NCI-H446 (cell line): ENCODE measurements around the gene MYDGF.
"Not testable (repeated sequence)": the region's sequence is repeated elsewhere in the genome, so short reads cannot be mapped to it uniquely, and the experiment has no call there.

Experiments used
- DNase-seq, 2 experiments: peaks; one replicate each; lab custom pipeline; 2025; lab: John Stamatoyannopoulos, UW

The MYDGF gene

DNA sequence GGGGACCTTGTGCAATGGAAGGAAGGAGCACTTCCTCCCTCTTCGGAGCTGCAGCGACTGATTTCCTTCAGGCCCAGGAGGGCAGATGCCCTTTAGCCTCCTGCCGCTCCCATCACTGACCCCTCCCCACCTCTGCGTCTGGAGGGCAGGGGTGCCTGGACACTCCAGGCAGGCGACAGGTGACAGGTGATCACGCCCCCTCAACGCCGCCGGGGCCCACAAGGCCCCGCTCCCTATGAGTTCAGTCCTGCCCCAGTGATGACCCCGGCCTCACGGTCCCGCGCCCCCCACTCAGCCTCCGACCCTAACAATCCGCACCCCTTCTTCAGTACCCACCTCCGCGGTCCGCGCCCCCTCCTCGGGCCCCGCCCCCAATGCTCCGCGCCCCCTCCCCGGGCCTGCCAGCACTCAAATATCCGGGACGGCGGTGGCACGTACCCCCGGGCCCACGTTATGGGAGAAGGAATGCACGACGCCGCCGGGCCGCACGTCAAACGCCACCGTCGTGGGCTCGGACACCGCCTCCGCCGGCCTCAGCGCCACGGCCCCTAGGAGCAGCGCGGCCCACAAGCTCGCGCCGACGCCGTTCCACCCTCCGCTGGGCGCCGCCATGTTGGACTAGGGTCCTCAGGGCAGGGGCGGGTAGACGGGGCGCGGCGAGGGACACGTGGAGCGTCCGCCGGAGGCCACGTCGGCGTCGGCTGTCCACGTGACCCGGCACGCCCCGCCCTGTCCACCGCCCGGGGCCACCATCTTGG lies at the start of gene MYDGF:
TSS of gene MYDGF (minus strand) at position 620 of the 758 bp plus-strand sequence. CDS start at position 612, 8 bp downstream.
- DNase-seq: peak; percentile 87 to 96

DNA sequence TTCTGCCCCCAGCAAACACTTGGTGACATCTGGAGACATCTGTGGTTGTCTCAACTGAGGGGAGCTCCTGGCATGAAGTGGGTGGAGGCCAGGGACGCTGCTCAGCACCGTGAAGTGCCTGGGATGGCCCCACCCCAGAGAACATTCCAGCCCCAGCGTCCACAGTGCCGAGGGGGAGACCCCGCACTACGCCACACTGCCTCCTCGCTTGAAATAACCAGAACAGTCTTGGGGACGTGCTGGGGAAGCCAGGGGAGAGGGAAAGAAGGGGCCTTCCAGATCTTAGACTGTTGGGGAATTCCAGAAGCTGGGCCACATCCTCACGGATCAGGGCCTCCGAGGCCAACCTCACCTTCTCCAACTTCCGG lies 49.3 kb upstream of the MYDGF start:
- DNase-seq: no peak

DNA sequence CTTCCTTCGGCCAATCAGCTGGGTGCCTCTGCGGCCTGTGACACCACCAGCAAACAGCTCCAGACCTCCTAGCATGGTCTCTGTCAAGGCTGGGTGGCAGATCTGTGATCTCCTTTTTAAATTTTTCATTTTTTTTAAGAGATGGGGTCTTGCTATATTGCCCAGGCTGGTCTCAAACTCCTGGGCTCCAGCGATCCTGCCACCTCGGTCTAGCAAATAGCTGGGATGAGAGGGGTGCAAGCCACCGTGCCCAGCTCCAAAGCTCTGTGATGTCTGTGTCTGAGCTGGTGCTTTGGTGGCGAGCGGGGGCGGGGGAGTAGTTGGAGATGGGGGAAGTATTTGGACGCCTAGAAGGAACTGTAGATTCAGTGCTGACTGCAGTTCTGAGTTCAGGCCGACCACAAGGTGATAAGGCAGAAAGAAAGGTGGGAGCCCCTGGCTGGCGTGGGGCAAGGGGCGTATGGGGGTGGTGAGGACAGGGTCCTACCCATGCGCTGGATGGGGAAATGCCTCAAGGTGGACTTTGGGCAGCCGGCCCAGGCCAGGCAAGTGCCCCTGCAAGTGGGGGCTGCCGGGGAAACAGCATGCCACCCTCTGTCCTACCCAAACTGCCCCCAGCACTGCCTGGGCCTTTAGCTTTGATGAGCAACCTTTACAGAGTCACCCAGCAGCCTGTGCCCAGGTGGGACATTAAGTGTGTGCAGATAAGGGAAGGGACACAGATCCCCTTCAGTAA lies 48.0 kb upstream of the MYDGF start:
- DNase-seq: no peak

- DNase-seq: no peak
Observed at GRCh38 chr19:4717191-4717965, 47.2 kb upstream of the MYDGF start.

DNA sequence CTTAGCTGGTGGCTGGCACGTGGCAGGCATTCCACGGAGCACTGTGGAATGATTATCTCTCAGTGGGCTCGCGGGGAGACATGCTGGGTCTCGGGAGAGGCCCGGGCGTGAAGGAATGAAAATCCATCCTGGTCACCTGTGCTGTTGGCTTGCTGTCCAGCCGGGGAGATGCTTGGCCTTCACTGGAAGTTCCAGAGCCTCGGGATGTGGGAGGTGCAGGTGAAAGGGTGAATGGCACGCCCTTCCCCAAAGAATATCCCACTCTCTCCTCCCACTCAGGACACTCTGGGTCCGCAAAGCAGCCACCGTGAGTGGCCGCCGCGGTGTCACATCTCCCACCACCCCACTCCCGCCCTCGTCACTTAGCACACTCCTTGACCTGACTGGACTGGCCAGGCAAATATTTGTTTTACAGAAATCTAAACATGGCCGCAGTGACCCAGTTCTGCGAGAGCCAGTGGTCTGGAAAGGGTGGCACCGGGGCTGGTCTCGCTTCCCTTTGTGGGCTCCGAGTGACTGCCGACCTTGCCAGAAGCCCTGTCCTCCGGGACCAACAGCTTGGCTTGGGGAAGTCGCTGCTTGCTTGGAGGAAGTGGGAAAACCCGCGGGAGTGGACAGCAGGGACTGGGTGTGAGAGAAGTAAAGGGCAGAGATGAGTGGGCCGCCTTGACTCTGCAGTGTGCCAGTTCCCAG lies 45.5 kb upstream of the MYDGF start:
- DNase-seq: no peak

DNA sequence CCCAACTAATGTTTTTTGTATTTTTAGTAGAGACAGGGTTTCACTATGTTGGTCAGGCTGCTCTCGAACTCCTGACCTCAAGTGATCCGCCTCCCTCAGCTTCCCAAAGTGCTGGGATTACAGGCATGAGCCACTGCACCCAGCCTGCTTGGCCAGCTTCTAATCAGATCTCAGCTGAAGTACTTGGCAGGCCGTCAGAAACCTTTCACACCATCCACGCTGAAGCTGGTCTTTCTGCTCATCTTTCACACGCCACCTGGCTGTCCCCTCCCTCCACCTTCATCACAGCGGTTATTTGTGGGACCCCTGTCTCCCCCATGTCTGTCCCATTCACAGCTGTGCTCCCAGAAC lies 45.0 kb upstream of the MYDGF start:
- DNase-seq: not testable (repeated sequence)

DNA sequence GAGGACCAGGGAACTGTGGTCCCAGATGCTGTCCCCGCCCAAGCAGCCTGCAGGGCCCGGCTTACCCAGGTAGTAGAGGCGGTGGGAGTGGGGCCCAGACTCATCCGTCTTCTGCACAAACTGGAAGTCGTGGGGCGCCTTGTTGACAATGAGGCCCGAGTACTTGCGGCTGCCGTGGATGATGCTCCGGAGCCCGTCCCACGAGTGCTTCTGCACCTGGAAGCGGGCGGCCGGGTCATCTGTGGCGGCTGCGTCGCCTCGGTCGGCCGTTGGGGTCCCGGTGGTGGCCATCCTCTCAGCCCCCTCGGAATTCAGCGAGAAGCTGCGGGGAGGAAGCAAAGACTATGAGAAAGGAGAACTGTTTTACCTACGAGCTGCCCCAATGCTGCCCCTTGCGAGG lies 43.9 kb upstream of the MYDGF start:
- no peak for DNase-seq

DNA sequence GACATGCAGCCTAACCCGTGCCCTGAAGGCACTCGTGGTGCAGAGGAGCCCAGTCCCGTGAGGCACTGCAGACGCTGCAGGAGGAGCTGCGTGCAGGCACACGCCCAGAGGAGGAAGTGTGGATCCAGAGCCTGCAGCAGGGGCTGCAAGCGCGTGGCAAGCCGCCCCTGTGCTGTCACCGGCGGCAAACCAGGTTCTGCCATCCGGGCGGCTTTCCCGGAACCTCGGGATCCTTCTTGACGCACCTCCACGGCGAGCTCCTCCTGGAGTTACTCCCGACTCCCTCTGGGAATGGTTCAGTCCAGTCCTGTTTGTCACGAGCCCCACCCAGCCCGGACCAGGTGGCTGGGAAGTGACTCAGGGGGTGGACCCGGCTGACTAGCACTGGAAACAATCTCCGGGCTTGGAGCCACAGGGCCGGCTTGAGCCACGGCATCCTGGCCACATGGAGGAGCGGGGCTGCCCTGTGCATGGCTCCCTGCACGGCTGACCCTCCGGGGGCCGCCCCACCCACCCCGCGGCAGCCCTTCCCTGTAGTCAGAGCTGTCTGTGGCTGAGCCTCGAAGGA lies 43.3 kb upstream of the MYDGF start:
- no peak for DNase-seq

- no peak for DNase-seq
Observed at GRCh38 chr19:4712771-4713170, 42.6 kb upstream of the MYDGF start.

GRCh38 chr19:4711211-4711610 lies 41.1 kb upstream of the MYDGF start:
- no peak for DNase-seq

GRCh38 chr19:4710281-4710600 lies 40.1 kb upstream of the MYDGF start:
- no peak for DNase-seq

- no peak for DNase-seq
Observed at GRCh38 chr19:4709440-4710280, 39.5 kb upstream of the MYDGF start.

DNA sequence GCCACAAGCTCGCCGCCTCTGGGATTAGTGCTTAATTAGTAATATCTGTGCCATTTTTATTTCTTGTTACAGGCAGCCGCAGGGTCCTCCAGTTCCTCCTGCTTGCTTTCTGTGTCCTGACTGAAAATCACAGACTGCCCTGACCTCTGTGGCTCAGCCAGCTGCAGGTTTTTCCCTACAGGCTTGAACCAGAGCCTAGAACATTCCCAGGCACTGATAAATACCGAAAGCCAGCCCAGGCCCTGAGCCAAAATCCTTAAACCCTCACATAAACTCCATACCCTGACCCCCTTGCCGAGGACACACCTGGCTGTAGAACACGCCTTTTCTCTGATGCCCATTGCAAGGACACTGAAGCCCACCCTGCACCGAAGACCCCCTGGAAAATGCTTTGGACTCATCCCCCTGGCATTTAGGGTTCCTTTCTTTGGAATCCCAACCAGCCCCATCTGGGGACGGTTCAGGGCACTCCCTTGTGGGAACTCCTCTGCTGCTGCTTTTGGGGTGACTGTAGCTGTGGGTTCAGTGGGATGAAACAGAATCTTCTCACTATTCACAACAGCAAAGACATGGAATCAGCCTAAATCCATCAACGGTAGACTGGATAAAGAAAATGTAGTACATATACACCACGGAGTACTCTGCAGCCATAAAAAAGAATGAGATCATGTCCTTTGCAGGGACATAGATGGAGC lies 38.0 kb upstream of the MYDGF start:
- DNase-seq: no peak

- DNase-seq: no peak
Observed at GRCh38 chr19:4707322-4707721, 37.2 kb upstream of the MYDGF start.

GRCh38 chr19:4705413-4706131 lies 35.4 kb upstream of the MYDGF start:
- no peak for DNase-seq

GRCh38 chr19:4704317-4704673 lies 34.2 kb upstream of the MYDGF start:
- no peak for DNase-seq

DNA sequence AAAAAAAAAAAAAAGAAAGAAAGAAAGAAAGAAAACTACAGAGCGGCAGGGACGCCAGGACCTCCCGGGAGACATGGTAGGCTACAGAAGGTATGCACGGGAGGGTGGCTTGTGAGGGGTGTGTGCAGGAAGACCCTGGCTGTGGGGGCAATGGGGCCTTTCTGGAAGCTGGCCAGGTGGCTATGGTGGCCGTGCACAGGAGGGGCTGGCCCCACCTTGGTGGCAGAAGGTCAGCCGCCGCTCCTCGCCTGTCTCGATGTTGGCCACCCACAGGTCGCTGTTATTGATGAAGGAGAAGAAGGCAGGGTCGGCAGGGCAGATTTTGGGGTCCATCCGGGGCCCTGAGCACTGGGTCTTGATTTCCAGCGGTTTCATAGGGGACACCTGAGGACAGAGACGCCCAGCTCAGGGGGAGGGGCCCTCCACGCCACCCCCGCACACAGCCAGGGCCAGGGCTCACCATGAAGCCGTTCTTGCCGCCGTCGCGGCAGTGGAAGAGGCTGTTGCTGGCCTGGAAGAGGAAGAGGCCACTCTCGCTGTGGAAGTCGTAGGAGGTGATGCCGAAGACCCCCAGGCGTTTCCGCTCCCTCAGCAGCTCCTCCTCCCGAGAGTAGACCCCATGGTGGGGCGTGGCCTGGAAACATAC lies 33.7 kb upstream of the MYDGF start:
- no peak for DNase-seq

DNA sequence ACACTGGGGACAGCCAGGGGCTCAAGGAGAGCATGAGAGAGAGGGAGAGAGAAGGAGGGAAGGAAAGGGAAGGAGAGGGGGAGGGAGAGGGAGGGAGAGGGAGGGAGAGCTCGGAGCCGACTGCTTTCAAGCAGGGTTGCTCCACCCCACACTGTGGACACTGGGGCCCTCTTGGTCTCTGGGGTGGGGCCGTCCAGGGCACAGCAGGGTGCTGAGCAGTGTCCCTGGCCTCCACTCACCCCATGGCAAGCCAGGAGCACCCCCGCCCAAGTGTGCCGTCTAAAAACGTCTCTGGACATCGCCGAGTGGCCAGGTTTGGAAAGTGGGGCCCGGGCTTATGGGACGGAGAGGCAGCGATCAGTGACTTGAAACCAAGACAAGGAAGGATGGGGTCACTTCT lies 32.6 kb upstream of the MYDGF start:
- DNase-seq: no peak

DNA sequence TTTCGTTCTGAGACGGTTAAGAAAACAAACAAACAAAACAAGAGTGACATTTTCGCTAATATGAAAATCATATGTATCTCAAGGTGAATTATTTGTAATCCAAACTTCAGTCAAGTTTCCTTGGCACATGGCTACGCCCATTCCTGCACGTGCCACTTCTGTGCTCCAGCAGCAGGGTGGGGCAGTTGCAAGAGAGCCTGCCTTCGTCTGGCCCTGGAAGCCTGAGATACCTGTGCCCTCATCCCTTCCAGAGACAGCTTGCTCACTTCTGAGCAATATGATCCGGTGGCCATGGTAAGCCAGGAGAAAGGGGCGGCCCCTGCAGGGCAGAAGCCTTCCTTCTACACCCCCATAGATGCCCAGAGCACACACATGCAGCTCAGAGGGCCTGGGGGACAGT lies 31.4 kb upstream of the MYDGF start:
- no peak for DNase-seq

DNA sequence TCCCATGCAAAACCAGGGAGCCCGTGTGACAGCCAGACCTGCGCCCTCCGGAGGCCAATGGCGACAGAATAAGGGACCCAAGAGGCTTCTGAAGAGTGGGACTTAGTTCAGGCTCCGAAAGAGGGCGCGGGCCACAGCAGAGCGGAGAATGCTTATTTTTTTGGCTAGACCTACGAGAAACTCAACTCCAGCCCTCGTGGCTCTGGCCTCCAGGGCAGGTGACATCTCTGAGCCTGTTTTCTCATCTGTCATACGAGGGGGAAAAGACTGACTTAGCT lies 30.5 kb upstream of the MYDGF start:
- no peak for DNase-seq
